DND-41 (cell line): ENCODE data around the gene RPS14.

Experiments used
- EZH2 ChIP-seq: IDR thresholded peaks from 3 replicates; pipeline ENCODE4 v1.6.1; 2012; ENCODE audit warnings: borderline replicate concordance, low read depth, mild to moderate bottlenecking, moderate library complexity, low read length, inconsistent platforms; ENCODE audit not compliant: severe bottlenecking
- TF ChIP-seq, protein P1 (sequence below): IDR thresholded peaks from 2 replicates; pipeline ENCODE4 v1.5.1; 2012; ENCODE audit warnings: borderline replicate concordance, low read length, moderate library complexity, mild to moderate bottlenecking; ENCODE audit not compliant: poor library complexity, severe bottlenecking; ENCODE audit errors: extremely low read depth

DNA sequence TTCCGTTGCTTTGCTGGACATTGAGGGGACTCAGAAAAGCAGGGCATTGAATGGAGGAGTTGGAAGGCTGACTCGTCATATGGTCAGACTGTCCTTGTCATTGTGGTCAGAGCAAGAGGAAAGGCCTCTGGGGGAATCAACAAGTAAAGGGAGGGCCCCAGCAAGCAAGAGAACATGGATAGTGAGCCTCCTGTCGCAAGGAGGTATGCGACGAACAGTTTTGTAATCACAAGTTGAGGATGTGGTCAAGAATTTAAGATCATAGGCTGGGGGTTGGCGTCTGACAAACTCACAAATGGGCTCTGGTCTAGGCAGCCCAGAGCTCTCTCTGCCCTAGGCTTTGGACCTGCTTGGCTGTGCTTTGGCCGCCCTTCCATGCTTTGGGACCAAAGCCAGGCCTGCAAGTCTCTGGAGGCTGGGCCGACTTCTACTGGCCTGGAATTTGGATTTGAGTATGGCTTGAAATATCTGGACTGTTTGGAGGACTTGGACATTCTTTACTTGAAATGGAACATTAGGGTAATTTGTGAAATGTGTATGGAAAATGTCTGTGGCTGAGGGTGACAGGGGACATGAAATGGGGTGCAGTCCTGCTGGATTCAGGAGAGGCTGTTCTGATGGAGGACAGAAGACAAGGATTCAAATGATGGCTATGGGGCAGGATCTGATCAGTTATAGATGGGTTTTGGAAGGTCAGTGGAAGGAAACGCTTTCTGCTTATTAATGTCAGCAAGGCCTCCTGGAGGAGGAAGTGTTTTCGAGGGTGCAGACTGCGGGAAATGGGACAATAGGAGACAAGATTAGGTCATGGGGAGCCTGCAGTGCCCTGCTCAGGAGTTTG, 39.2 kb upstream of the RPS14 start:
- TF ChIP-seq EZH2 = no peak
- TF ChIP-seq, protein P1, sequence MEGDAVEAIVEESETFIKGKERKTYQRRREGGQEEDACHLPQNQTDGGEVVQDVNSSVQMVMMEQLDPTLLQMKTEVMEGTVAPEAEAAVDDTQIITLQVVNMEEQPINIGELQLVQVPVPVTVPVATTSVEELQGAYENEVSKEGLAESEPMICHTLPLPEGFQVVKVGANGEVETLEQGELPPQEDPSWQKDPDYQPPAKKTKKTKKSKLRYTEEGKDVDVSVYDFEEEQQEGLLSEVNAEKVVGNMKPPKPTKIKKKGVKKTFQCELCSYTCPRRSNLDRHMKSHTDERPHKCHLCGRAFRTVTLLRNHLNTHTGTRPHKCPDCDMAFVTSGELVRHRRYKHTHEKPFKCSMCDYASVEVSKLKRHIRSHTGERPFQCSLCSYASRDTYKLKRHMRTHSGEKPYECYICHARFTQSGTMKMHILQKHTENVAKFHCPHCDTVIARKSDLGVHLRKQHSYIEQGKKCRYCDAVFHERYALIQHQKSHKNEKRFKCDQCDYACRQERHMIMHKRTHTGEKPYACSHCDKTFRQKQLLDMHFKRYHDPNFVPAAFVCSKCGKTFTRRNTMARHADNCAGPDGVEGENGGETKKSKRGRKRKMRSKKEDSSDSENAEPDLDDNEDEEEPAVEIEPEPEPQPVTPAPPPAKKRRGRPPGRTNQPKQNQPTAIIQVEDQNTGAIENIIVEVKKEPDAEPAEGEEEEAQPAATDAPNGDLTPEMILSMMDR = no peak
